NCI-H2081 treated with DMSO at 0.1 percent for 48 hours (cell line): ENCODE measurements around the gene SRP19.
"Not testable (repeated sequence)": the region's sequence is repeated elsewhere in the genome, so short reads cannot be mapped to it uniquely, and the experiment has no call there.

Experiments used
- DNase-seq: peaks from one replicate; lab custom pipeline; 2025; lab: John Stamatoyannopoulos, UW

Gene SRP19

DNA sequence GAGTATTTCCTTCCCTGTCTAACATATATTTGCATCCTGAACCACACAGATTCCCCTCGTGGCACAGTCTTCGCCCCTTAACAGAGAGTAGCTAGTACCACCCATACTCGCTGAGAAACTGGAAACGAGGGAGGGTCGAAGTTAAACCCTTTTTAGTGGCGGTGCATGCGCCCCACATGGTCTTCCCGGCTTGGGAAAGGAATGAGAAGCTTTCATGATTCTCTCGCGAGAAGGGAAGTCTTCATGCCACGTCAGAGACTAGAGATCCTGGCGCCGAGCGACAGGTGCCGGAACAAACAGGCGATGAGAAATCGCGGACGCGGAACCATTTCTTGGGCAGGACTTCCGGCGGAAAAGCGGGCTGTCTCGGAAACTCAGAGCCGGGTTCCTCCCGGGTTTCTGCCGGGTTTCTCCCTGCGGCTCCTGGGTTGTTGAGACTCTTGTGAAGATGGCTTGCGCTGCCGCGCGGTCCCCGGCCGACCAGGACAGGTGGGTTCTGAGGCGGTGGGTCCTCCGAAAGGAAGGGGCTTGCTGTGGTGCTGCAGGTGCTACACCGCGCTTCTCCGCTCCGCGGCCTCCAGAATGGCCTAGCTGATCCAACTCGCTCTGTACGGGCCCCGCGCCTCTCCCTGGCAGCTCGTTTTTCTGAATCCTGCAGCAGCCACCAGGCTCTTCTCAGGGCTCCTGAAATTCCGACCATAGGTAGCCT lies at the start of gene SRP19:
Gene SRP19 (plus strand): TSS at position 359 of the 709 bp plus-strand sequence. CDS start 90 bp downstream, at position 449.
- DNase-seq: peak; percentile 80

DNA sequence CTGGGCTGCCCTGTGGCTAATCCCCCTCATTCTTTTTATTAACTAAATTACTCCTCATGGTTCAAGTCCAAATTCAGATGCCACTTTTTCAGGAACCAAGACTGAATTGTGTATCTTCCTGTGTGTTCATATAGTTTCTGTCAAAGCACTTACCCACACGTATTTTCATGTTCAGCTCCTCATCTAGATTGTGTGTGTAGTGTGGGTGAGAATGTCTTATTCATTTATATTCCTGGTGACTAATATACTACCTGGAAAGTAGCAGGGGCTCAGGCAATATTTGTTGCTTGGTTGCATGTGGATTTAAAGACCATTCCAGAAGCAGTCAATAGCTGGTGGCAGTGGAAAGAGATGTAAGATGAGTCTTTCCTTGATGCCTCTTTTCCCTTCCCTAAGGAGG lies 48.5 kb upstream of the SRP19 start:
- DNase-seq: no peak

DNA sequence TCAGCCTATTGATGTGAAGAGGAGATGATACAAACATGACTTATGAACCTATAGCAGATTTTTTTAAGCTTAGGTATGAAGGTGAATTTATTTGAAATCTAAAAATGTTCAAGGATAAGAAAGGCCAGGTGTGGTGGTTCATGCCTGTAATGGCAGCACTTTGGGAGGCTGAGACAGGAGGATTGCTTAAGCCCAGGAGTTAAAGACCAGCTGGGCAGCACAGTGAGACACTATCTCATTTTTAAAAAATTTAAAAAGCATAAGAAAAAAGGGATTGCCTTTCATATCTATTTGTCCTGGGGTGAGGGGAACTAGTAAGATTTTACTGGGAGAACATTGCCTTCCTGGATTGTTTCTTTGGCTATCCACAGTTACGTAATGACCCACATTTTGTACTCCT lies 40.8 kb upstream of the SRP19 start:
- no peak for DNase-seq

- DNase-seq: no peak
Observed at GRCh38 chr5:112822456-112822855, 38.6 kb upstream of the SRP19 start.

DNA sequence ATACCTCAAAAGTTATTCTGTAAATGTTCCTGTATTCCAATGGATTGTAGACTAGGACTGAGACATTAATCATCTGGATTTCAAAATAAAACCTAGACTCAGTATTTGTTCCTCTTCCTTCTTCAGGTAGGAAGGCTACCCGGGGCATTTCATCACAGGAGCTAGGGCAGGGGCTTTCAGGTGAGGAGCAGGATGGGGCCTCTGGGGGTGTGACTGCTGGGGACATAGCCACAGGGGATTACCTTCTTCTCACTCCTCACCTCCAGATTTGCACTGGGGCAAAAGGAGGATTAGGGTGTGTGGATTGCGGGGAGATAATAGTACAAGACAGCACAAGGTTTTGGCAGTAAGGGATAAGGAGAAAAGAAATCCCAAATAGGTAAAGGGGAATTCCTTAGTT lies 37.9 kb upstream of the SRP19 start:
- no peak for DNase-seq

DNA sequence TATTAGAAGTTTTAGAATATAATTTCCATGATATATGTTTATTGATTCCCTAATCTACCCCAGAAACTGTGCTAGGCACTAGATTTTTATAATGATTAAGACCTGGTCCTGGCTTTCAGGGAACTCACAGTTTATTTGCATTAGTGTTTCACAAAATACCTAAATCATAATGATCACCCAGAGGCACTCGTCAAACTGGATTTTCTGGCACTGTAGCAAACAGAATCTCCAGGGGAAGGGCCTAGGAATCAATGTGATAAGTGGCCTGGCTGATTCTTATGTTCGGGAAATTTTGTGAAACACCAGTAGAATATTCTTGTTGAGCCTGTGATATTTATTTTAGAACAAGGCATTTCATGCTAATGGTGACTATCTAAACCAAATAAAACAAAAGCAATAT lies 37.4 kb upstream of the SRP19 start:
- no peak for DNase-seq

DNA sequence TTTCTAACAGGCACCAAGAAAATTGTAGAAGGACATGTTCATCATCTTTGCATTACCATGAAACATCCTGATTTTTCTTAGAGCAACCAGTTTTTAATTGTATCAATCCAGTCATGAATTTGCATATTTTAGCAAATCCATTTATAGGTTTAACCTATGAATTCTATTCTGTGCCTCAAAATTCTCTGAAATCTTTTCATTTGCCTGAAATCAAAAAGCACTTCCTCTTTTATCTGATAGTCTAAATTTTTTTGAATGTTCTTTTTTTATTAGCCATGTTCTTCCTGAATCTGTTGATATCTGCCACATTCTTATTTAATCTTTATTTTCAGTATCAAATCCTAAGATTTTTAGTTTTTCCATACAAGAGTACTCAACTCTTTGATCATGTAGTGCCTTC lies 36.9 kb upstream of the SRP19 start:
- no peak for DNase-seq

- no peak for DNase-seq
Observed at GRCh38 chr5:112830378-112830777, 30.7 kb upstream of the SRP19 start.

DNA sequence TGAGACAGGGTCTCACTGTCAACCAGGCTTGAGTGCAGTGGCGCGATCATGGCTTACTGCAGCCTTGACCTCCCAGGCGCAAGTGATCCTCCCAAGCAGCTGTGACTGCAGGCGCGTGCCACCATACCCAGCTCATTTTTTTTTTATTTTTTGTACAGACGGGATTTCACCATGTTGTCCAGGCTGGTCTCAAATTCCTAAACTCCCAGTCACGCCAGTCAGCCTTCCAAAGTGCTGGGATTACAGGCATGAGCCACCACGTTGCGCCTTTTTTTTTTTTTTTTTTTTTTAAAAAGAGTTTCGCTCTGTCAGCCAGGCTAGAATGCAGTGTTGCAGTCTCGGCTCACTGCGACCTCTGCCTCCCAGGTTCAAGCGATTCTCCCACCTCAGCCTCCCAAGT lies 27.1 kb upstream of the SRP19 start:
- DNase-seq: no peak

DNA sequence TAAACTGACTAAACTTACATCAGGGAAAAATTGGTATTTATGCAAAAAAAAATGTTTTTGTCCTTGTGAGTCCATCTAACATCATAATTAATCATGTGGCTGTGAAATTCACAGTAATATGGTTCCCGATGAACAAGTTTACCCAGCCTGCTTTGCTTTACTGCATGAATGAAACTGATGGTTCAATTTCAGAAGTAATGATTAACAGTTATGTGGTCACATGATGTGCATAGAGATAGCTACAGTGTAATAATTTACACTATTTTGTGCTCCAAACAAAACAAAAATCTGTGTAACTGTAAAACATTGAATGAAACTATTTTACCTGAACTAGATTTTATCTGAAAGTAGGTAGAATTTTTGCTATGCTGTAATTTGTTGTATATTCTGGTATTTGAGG lies 16.6 kb upstream of the SRP19 start:
- no peak for DNase-seq

GRCh38 chr5:112846556-112846955 lies 14.5 kb upstream of the SRP19 start:
- DNase-seq: no peak

DNA sequence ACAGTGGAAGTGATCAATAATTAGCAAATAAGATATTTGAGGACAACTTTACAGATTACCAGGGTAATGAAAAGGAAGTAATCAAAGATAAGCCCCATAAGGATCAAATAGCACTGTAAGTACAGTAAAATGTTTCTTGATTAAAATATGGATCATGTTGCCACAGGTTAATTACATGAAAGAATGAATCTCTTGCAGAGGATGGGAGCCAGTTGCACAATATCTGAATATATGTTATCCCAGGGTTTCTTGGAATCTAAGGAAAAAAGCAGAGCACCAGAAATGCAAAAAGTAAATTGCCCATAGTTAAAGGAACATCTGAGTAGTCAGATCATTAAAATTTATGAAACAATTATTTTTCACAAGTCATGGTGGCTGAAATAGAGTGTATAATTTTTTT lies 13.8 kb upstream of the SRP19 start:
- DNase-seq: no peak

GRCh38 chr5:112848116-112848811 lies 12.8 kb upstream of the SRP19 start:
- peak; percentile 19 for DNase-seq

- no peak for DNase-seq
Observed at GRCh38 chr5:112849912-112850311, 11.2 kb upstream of the SRP19 start.

- DNase-seq: no peak
Observed at GRCh38 chr5:112854651-112855050, 6.4 kb upstream of the SRP19 start.

DNA sequence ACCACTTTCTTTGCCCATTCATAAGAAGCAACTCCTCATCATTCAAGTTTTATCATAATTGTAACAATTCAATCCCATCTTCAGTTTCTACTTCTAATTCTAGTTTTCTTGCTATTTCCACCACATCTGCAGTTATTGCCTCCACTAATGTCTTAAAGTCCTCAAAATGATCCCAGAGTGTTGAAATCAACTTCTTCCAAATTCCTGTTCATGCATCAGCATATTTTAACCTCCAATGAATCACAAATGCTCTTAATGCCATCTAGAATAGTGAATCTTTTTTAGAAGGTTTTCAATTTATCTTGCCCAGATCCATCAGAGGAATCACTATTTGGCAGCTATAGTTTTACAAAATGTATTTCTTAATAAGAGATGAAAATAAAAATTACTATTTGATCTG lies 3.2 kb upstream of the SRP19 start:
- DNase-seq: no peak

DNA sequence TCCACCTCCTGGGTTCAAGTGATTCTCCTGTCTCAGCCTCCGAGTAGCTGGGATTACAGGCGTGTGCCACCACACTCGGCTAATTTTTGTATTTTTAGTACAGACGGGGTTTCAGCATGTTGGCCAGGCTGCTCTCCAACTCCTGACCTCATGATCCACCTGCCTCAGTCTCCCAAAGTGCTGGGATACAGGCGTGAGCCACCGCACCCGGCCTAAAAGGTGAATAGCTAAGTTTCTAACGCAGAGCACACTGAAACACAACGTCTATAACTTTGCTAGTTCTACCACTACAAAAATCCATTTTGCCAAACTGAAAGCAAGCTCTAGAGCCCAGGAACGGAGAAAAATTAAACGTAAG lies 537 bp upstream of the SRP19 start:
- not testable (repeated sequence) for DNase-seq

DNA sequence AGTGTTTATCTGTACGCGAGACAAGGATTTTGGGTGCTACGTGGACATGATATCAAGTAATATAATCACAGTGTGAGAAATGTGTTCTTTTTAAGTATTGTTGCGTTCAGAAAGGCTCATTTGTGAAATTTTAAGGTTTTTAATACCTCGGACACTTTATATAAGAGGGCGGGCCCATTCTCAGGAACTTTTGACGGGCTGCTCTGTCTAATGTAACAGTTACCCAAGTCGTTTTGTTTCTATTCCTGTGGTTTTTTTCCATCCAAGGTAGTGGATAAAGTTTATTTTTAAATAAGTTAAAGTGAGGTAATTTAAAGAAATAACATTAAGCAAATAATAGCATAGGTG lies 525 bp downstream of the SRP19 start:
- no peak for DNase-seq

DNA sequence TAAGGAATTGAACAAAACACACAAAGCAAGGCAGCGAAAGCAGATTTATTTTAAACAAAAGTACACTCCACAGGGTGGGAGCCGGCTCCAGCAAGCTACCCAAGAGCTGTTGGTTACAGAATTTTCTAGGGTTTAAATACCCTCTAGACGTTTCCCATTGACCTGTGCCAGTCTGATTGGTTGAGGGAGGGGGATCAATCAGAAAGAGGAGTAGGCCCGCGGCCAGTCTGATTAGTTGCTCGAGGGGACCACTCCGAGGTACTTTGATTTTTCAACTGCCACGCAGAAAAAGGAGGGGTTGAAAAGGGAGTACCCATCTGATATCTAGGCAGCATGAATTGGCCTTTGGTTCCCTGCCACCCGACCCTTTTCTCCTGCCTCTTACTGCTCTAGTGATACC lies 998 bp downstream of the SRP19 start:
- DNase-seq: no peak

DNA sequence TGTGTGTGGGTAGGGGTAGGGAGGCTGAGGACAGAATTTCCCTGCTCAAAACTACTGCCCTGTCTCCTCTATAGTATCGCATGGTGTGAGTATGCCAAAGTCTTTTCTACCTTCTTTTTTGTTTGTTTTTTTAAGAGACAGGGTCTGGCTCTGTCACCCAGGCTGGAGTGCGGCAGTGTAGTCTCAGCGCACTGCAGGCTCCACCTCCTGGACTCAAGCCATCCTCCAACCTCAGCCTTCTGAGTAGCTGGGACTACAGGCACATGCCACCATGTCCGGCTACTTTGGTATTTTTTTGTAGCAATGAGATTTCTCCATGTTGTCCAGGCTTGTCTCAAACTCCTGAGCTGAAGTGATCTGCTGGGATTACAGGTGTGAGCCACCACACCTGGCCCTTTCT lies 2.5 kb downstream of the SRP19 start:
- DNase-seq: no peak

DNA sequence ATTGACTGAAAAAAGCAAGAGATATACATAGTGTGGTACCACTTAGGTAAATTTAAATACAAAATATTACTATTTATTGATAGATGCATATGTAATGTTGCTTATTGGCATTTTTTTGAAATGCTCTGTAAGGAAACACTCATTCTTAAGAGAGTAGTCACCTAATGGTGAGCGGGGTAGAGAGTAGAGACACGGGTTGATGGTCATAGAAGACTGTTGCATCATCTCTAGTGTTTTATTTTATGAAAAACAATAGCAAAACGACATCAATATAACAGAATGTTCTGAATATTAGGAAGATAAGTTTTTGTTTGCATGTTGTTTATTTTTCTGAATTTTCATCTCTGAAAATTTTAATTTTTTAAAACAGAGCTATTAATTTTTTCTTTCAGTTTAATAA lies 4.0 kb downstream of the SRP19 start:
- DNase-seq: no peak

DNA sequence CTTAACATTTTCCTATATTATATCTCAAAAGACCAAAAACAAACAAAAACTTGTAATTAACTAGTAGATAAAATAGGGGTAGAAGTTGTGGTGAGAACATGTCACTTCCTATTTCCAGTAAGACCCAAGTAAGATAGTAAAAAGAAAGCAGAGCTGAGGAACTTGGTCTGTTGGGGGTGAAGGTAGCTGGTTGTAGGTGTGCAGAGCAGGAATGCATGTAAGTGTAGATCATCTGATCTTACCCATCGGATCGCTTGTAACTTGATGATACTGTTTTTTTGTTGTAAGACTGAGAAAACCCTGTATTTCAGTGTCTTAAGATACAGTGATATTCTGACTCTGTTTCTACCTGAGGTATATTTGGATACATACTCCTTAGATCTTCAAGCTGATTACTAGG lies 5.7 kb downstream of the SRP19 start:
- DNase-seq: no peak

- DNase-seq: no peak
Observed at GRCh38 chr5:112867411-112867810, 6.3 kb downstream of the SRP19 start.

DNA sequence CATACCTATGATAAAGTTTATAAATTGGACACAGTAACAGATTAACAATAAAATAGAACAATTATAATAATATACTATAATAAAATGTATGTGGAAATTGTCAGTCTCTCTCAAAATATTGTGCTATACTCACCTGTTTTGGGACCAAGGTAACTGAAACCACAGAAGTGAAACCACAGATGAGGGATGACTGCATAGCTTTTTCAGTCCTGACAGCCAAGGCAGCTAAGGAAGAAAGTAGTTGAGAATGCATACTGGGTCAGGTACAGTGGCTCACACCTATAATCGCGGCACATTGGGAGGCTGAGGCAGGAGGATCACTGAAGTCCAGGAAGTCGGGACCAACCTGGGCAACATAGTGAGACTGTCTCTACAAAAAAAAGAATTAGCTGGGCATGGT lies 8.9 kb downstream of the SRP19 start:
- DNase-seq: no peak
